ENCODE measurements around the gene ADD3.

ADD3 gene

DNA sequence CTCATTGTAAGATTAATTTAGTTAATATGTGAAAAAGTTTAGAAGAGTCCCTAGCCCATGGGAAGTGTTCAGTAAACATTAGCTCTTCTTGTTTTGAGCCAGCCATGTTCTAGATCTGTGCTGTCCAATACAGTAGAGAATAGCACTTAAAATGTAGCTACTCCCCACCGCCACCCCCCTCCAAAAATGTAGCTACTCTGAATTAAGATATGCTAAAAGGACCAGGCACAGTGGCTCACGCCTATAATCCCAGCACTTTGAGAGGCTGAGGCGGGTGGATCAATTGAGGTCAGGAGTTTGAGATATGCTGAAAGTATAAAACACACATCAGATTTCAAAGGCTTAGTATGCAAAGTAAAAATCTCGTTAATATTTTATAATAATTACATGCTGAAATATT is 152.3 kb downstream of the ADD3 start:
- DNase-seq: no peak

DNA sequence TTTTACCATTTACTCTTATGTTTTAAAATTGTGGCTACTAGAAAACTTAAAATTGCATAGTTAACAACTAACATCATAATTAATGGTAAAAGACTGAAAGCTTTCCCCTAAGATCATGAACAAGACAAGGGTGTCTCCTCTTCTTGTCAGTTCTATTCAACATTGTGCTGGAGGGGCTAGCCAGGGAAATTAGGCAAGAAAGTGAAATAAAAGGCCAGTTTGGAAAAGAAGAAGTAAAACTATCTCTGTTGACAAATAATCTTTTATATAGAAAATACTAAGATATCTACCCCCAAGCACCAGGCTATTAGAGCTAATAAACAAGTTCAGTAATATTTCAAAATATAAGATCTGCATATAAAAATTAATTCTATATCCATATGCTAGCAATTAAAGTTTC is 152.7 kb downstream of the ADD3 start:
- no peak for DNase-seq

DNA sequence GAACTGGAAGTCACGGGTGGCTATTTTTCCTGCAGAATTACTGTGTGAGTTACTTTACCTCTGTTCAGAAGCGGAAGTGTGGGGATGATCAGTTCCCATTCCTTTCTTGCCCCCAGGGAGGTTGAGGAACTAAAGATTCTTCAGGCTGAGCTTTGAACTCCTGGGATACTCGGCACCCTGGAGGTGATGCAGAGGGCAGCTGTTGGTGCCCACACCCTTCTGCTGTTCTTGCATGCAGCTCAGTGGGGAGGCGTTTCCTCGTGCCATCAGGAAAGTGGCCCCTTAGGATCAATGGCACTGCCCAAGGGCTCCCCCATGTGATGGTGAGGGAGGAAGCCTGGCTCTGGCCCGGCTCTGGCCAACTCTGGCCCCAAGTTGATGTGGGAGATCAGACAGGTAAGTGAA is 155.0 kb downstream of the ADD3 start:
- no peak for DNase-seq

DNA sequence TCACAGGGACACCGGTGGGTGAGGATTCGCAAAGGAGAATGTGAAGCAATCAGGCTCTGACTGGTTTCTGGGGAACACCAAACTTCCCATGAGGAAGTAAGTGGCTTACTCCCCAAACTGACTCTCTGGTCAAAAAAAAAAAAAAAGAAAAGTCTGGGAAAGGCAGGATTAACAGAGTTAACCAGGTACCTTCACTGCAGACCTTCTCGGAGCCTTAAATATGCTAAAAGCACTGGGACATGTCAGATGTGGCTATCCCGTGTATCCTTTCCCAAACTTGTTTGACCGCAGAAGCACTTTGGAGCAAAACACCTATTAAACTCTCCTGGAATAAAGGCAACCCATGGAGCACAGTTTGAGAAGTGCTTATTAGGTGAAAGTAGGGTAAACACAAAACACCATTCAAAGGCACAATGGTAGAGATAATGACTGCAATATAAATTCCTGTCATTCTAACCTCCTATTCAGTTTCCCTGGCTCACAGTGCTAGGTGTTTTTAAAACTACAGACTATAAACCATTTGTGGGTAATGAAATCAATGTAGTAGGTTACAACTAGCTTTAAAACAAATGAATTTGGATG is 155.5 kb downstream of the ADD3 start:
- no peak for DNase-seq

- DNase-seq: no peak
Observed at GRCh38 chr10:110163841-110164240, 156.1 kb downstream of the ADD3 start.

GRCh38 chr10:110165239-110165638 is 157.5 kb downstream of the ADD3 start:
- DNase-seq: no peak

GRCh38 chr10:110167149-110167548 is 159.4 kb downstream of the ADD3 start:
- DNase-seq: no peak

DNA sequence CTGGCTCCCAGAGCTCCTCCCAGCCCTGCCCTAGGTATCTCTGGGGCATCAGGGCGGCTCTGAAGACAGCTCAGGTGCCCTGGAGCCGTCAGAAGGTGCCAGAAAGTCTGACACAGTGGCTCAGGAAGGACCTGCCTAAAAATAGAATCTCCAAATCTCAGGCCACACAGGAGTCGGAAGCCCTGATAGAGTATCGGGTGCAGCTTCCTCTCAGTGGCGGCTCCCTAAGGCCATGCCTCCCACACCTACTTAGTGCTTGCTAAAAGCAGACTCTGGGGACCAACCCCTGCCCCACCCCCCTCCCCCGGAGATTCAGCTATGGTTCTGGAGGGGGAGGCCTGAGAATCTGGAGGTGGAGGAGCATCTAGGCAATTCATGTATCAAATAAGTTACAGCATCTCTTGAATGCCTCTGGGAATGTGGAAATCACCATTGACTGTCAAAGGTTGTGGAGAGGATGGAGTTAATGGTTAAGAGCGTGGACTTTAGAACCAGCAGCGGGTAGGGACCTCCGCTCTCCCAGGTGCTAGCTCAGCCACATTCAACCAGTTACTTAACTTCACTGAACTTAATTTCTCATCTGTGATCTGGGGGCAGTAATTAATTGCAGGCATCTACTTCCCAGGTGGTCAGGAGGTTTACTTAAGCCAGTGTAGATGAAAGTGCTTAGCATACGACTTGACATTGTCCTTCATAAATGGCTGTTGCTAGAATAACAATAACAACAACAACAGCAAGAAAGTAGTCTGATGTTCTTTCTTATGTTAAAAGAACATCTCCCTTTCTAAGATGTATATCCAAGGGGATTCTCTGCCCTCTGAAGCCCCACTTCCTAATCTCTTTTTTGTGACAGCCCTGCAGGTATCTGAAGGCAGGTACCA is 161.1 kb downstream of the ADD3 start:
- DNase-seq: no peak

GRCh38 chr10:110169586-110169985 is 161.8 kb downstream of the ADD3 start:
- no peak for DNase-seq

DNA sequence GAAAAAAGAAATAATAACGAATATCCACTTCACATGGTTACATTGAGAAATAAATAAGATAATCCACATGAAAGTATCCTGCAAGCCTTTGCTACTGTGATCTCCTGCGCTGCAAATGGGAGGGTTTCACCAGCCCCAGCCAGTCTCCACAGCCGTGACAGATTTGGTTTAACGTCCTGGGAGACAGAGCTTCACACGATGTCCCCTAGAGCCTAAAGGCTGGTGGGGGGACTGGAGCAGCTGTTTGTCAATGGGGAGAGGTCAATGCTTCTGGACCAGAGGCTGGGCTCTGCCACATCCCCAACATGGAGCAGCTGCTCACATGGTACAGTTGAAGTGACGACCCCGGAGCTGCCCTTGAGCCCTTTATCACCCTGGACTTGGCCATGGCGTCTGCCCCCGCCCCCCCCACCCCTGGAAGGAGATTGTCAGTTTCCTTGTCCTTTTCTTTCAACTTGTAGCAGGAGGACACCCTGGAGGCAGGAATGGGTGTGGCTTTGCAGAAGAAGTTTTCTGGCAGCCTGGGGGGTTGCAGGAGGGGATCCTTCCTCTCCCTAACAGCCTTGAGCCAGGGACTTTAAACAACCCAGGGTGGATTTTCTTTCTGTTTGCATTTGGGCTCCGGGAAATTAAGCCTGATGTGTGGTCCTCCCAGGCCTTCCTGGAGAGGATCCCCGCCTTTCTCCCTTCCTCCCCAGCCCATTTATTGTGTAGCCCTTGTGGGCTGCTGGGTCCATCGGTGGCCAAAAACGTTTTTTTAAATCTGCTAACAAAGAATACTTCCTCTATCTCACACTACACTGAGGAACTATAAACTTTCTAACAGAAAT is 162.6 kb downstream of the ADD3 start:
- no peak for DNase-seq

DNA sequence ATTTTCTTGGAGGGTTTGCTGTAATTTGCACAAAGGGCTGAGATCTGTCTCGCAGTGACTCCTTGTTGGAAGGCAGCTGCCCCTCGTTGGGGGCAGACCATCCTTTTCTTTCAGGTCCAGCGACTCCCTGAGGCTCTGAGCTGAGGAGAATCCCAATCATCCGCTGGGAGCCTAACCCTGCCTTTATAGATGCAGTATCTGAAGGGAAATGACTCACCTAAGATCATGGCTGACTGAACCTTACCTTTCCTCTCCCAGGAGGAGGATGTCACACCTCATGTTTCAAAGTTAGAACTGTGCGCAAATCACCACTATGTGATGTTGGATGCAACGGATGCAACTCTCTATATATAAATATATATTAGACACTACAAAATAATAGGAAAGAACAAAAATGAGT is 163.2 kb downstream of the ADD3 start:
- DNase-seq: no peak

- DNase-seq: no peak
Observed at GRCh38 chr10:110172155-110172554, 164.4 kb downstream of the ADD3 start.

GRCh38 chr10:110174201-110174600 is 166.4 kb downstream of the ADD3 start:
- DNase-seq: no peak

DNA sequence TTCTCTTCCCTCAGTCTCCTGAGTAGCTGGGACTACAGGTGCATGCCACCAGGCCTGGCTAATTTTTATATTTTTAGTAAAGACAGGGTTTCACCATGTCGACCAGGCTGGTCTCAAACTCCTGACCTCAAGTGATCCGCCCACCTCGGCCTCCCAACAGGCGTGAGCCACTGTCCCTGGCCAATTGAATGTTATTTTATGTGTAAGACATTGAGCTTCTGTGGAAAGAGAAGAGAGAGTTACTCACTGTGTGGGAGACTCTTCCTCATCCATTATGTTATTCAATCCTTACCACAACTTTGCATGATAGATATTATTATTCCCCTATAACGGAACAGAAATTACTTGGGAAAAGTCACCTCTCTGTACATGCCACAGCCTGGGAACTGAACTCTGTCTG is 167.0 kb downstream of the ADD3 start:
- no peak for DNase-seq

- DNase-seq: no peak
Observed at GRCh38 chr10:110175406-110175805, 167.6 kb downstream of the ADD3 start.

DNA sequence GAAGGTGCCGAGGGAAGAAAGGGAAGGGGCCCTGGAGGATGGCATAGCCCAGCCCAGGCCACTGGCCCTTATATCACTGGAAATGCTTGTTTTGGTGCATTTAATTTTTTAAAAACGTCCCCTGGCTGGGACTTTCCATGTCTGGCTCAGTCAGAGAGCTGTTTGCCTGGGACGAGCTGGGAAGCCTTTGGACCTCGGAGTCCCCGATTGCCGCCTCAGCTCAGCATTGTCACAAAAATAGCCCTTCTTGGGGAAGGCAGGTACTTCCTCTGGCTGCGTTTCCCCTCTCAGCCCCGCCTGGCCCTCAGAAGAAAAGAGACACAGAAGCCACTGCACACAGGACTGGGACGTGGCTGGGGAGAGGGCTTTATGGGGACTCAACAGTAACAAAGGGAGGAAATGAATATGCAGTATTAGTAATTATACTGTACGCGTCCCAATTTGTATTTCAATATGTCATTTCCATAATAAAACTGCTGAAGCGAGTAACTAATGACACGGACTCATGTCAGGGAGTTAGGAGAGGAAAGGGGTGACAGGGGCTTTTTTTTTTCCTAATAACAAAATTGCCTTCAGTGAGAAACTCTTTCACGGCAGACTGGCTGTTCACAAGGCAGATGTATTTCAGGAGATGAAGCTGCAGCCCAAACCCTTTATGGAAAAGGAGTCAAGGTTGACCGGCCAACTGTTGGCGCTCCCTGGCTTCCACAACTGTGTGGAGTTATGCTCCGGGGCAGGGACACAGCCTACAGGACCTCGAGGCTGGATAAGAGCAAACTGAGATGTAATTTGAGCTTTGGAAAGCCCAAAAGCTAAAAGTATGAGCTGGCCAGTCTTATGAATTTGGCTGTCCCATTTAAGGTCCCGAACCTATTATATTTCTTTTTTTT is 168.6 kb downstream of the ADD3 start:
- no peak for DNase-seq

- no peak for DNase-seq
Observed at GRCh38 chr10:110179220-110179619, 171.4 kb downstream of the ADD3 start.

DNA sequence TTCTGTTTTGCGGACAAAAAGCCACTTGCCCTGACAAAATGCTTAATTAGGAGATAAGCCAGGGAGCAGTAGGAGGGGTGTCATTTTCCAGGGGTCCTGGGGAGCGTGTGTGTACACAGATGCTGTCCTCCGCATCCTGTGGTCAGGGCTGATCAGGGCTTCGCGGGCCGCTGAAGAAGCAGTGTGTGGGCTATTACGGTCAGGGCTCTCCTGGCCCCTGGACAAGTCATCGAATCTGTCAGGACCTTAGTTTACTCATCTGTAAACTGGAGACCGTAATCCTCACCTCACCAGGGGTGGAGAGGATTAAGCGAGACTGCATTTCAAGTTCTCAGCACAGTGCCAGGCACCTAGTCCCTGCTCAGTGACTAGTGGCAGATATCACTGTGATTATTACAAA is 173.7 kb downstream of the ADD3 start:
- DNase-seq: no peak

DNA sequence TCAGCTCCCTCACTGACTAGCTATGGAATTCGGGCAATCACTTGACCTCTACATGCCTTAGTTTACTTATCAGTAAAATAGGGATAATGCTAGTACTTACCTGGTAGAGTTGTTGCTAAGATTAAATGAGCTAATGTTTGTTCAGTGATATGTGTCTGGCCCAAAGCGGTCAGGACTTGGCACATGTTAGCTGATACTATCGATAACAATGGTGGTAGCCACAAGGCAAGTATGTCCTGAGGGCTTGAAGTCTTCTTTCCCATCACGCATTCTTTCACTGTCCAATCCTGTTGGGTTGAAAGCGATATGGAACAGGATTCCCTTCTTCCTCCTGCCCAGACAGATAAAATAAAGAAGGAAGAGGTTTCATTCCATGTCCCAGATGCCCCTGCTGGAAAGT is 174.1 kb downstream of the ADD3 start:
- no peak for DNase-seq

GRCh38 chr10:110184398-110184797 is 176.6 kb downstream of the ADD3 start:
- no peak for DNase-seq
